SH-SY5Y (cell line): Measurements from ENCODE around the gene SMARCB1.

Experiments
- GATA2 ChIP-seq: IDR thresholded peaks from 2 replicates; pipeline ENCODE4 v1.6.1; 2011; ENCODE audit warnings: mild to moderate bottlenecking, low read depth, low read length
- GATA3 ChIP-seq: IDR thresholded peaks from 2 replicates; pipeline ENCODE4 v1.6.1; 2011; ENCODE audit warnings: low read depth, mild to moderate bottlenecking, low read length, moderate library complexity

The SMARCB1 gene

DNA sequence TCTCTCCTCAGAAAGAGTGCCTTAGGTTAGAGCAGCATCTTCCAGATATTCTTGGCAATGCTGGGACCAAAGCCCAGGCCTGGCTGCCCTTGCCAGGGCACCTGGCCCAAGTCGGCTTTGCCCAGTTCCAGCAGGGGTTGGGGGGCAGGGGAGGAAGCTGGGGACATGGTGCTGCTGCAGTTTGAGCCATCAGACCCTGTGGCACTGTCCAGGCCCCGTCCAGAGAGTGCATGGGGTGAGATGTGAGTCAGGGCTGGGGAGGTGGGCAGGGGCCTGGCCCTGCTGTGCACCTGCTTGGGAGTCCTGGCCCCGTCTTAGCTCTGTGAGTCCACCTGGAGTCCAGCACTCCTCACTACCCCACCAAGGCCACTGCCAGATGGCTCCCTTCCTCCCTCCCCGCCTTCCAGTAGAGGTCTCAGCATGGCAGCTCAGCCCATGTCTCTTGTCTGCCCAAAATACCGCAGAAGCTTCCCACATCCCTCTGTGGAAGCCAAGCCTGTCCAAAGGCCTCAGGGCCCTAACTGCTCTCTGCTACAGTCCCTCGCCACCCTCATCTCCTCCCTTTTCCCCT is 35.4 kb downstream of the SMARCB1 start:
- TF ChIP-seq GATA3 (no peak), GATA2 (no peak)

DNA sequence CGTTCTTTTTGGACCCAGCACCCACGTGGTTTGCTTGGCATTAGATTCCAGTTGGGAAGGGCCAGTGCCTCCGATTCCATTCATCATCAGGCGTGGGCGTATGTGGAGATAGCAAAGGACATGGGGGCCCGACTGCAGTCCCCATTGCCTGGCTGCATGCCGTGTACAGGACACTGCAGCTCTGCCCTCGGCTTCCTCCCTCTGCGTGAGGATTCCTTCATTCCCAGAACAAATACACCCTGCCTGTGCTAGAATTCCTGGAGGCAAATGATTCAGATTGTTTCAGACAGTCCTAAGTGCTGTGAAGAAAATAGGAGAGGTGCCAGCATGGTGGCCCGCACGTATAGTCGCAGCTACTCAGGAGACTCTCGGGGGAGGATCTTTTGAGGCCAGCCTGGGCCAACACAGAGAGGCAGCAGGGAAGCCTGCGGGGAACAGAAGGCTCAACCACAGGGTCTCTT is 36.6 kb downstream of the SMARCB1 start:
- no peak for TF ChIP-seq GATA3
- no peak for TF ChIP-seq GATA2

DNA sequence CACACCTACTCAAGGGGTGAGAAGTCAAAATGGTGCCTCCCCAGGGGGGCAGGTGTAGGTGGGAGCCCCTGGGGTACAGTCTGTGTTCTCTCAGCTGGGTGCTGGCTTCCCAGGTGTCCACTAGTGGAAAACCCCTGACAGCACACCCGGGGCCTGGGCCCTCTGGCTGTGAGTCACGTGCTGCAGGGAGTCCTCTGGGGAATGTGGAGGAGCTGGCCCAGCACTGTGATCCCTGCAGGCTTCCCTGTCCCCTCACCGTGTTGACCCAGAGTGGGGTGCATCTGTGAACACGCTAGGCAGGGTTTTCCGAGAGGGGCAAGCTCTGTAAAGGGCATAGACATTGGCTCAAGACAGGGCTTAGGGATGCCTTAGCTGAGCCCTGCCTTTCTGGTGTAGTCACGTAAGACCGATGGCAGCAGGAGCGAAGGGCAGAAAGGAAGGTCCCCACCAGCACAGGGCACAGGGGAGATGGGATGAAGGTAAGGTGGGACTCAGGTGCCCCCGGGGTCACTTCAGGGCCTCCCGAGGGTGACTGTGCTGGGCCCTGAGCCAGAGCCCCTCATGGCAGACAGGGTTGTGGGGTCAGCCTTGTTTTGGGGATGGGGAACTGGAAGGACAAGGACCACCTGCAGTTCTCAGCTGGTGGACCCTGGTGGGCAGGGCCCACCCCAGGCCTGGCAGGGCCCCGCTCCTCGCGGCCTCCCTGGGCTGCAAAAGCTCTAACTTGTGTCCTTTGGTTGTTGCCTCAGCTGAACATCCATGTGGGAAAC is 37.9 kb downstream of the SMARCB1 start:
- TF ChIP-seq GATA2 (no peak), GATA3 (no peak)

DNA sequence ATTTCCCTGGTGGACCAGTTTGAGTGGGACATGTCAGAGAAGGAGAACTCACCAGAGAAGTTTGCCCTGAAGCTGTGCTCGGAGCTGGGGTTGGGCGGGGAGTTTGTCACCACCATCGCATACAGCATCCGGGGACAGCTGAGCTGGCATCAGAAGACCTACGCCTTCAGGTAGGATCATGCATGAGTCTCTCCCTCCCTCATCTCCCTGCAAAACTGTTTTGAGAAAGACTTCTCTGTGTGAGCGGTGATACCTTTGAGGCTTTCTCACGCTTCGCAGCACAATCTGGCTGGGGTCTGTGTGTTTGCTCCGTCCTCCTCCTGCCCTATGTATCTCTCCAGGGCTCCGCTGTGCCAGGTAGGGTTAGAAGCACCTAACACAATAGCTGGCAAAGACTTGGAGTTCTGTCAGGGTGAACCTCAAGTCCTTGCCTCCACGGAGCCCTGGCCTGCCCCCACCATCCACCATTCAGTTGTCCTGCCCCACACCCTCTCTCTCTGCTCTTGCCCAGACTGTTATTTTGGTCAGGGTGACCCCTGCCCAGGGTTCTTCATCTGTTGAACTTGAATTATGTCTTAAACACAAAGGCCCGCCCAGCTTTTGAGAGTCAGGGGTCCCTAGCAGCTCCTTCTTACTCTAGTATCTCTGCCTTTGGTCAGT is 38.6 kb downstream of the SMARCB1 start:
- TF ChIP-seq GATA2 (no peak), GATA3 (no peak)

DNA sequence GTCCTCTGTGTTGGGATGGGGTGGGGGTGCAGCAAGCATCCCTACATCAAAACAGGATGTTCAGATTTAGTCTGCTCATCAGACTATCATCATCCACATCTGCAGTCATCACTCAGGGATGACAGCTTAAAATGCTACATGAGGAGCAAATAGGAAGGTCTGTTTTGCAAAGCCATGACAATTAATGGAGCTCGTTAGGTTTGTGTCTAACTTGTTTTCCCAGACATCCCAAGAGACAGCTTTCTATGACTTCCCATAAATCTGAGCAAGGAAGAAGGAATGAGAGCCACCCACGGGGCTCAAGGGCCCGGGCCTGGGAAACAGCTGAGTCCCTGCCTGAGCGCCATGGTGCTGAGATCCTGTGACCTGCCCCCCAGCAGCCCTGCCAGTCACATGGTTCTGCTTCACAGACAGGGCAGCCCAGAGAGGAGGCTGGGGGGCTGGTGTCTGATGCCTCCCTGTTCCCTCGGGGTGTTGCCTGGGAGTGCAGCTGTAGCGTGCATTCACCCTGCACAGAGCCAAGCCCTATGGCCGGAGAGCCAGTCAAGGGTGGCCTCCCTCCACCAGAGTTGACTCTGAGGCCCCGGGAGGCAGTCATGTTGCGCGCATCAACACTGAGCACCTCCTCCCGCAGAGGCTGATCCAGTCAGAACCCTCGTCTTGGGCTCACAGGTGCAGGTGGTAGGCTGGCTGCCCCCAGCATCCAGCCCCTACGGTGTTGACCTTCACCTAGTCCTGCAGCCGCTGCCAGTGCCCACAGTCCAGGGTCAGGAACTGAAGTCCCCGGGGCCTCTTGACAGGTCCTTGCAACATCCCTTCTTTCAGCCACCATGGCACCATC is 40.0 kb downstream of the SMARCB1 start:
- TF ChIP-seq GATA2 (peak; percentile 97), GATA3 (no peak; the same call in 1 of the 2 replicates)

DNA sequence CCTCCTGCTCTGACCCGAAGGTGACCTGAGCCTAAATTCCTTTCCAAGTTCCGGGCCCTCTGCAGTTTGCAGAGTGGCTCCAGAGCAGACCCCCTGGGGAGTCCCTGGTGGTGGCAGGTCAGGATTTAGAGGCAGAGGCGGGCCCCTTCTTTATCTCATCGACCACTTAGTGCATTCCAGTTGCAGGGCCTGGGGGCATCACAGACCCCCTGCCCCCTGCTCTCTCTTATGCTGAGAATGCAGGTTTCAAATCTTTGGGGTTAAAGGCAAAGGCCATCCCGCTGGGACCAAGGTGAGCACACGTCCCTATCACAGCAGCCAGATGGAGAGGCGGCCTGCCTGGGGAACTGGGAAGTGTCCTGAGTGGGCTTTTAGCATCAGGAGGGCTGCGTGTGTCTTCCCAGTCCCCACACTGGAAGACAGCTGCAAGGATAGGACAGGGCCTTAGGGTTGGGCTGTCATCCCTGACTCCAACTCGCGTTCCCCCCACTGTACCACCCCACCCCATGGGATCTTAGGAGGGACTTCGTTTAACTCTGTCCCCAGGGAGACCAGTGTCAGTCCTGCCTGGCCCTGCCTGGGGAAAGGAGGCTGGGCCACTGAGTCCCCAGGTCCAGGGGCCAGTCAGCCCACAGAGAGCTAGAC is 40.7 kb downstream of the SMARCB1 start:
- TF ChIP-seq GATA2 (no peak), GATA3 (no peak)

DNA sequence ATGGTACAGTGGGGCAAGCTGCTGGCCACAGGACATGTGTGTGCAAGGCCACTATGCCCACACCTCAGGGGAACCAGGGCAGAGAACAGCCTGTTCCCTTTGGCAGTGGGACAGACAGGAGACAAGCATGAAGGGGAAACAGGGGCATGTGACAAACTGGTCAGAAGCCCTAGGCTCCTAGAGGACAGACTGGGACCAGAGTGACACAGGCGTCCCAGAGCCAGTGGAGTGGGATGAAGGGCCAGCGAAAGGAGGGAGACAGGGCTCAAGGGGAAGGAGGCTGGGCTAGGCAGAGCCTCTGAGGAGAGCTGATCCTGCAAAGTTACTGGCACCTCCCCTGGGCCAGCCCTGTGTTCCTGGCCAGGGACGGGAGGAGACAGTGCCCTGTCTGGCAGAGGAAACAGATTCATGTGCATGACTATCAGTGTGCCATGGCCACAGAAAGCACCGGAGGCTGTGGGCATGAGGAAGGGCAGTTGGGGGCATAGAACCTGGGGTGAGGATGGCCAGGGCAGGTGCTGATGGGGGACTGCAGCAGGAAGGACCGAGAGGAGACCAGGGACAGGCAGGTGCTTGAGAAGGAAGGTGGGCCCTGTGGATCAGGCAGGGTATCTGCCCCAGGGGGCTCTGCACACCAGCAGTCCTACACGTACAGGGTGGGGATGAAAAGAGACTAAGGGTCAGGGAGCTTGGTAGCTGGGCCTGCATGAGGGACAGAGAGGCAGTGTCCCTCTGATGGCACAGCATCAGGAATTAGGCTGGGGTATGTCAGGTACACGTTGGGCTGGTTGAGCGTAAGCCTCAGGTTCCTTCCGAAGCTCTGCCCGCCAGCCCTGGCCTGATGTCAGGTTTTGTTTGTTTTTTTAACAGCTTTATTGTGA is 42.3 kb downstream of the SMARCB1 start:
- no peak for TF ChIP-seq GATA2
- TF ChIP-seq GATA3 = no peak

DNA sequence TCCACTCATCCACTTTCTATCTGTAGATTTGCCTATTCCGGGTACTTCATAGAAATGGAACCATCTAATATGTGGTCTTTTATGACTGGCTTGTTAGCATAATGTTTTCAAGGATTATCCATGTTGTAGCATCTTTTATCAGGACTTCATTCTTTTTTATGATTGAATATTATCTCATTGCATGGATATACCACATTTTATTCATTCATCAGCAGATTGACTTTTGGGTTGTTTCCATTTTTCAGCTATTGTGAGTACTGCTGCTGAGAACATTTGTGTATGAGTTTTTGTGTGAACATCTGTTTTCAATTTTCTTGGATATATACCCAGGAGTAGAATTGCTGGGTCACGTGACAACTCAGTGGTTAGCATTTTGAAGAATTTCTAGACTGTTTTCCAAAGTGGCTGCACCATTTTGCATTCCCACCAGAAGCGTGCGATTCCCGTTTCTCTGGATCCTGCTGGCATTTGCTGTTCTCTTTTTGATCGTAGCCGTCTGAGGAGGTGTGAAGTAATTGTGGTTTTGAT is 43.1 kb downstream of the SMARCB1 start:
- TF ChIP-seq GATA3 = no peak
- TF ChIP-seq GATA2 = no peak

DNA sequence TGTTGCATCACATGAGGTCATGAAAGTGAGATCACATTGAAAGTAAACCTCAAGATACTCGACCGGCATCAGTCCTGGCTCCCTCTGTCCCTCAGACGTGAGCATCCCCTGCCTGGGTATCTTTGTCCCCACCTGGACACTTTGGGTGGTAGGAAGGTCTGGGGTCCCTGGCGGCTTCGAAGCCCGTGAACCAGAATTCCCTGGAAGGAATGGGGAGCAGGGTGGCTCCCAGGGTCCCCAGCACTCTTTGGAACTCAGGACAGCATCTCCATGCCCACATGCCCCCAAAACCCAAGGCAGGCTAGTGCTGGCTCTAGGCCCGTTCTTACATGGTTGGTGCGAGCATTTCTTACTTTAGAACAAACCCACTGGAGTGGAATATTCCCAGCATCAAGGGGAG is 44.5 kb downstream of the SMARCB1 start:
- TF ChIP-seq GATA2 (no peak), GATA3 (no peak)

DNA sequence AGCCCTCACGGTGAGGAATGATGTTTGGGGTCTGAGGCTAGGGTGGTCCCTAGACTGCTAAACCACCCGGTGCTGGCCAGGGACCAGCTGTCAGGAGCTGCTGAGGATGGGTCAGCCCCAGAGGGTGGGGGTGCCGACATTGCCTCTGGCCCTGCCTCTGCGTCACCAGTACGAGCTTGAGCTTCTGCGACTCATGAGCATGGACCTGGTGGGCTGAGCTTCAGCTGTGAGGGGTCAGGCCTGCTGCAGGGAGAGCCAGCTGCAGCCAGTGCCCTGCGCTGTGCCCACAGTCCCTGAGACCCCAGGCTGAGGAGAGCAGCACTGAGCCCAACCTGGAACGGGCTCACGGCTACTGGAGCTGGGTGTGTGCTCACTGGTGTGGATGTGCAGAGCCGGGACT is 45.0 kb downstream of the SMARCB1 start:
- TF ChIP-seq GATA3 (no peak), GATA2 (no peak)

DNA sequence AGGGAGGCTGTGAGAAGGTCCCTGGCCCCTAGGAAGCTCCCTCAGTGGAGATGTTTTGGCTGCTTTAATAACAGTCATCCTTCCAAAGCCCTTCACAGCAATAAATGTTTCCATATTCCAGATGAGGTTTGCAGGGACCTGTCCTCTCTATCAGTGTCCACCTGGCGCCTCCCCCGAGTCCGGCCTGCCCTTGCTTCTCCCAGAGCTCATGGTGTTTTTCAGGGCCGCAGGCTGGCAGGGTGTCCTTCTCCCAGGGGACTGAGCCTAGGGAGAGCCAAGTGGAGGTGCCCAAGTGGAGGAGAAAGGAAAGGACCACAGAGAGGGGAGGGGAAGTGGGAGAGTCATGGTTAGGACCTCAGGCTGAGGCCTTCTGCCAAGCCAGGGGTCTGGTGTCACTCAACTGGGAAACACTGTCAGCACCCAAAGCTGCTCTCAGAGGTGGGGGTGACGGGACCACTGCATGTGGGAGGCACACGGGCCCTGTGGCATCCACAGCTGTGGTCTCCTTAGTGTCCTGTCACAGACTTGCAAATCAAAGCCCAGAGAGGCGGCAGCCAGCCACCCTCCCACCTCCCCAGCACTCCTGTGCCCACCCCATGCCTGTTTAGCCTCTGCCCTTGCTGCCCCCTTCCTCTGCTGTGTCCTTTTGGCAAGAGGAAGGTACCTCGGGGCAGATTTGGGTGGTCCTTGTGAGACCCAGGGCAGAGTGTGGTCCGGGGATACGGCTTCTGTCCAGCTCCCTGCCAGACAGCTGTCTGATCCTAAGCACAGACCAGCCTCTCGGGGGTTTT is 45.7 kb downstream of the SMARCB1 start:
- TF ChIP-seq GATA2 (no peak), GATA3 (no peak)

DNA sequence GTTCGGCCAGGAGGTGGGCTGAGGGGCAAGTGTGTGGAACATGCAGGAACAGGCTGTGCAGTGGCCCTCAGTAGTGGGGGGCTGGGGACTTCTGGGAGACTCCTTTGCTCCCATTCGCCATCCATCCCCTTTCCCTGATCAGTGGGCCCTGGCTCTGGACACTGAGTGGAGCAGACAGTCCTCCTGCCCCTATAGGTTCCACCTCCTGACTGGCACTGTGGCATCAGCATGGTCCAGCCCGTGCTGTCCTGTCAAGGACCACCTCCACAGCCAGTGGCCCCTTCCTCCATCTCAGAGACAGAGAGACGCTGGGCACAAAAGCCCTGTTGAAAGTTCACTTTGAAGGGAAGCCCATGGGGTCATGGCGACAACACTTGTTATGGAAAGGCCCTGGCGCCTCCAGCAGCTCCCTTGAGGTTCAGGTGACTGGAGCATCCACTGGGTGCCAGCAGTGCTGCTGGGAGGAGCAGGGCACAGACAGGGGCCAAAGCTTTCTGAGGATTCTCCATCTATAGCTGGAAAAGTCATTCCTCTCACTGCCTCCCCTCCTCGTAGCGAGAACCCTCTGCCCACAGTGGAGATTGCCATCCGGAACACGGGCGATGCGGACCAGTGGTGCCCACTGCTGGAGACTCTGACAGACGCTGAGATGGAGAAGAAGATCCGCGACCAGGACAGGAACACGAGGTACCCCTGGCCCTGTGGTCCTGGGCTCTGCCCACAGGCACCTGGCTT is 46.4 kb downstream of the SMARCB1 start:
- no peak for TF ChIP-seq GATA2
- TF ChIP-seq GATA3 = no peak
